ENCODE results near the gene FRMD3.

FRMD3 gene

DNA sequence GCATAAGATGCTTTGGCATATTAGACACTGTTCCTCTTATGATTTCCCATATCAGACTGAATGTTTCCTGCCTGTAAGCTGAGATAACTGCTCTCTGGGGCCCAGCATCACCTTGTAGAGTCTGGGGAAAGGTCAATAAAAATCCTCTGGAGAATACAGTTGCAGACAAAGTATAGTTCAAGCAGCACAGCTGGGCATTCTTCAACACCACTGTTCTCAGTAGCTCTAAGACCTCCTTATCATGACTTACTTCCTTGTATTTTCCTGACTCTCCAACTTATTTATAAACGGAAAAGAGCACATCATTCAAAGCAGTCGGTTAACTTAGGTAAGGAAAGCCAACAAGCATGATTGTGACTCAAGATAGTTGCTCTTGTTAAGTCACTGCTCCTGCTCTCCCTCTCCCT is 266.5 kb downstream of the FRMD3 start:
- no peak for DNase-seq

- no peak for DNase-seq
Measured at GRCh38 chr9:83270116-83270515, 268.1 kb downstream of the FRMD3 start.

- DNase-seq, result no peak
Measured at GRCh38 chr9:83267741-83268140, 270.5 kb downstream of the FRMD3 start.

DNA sequence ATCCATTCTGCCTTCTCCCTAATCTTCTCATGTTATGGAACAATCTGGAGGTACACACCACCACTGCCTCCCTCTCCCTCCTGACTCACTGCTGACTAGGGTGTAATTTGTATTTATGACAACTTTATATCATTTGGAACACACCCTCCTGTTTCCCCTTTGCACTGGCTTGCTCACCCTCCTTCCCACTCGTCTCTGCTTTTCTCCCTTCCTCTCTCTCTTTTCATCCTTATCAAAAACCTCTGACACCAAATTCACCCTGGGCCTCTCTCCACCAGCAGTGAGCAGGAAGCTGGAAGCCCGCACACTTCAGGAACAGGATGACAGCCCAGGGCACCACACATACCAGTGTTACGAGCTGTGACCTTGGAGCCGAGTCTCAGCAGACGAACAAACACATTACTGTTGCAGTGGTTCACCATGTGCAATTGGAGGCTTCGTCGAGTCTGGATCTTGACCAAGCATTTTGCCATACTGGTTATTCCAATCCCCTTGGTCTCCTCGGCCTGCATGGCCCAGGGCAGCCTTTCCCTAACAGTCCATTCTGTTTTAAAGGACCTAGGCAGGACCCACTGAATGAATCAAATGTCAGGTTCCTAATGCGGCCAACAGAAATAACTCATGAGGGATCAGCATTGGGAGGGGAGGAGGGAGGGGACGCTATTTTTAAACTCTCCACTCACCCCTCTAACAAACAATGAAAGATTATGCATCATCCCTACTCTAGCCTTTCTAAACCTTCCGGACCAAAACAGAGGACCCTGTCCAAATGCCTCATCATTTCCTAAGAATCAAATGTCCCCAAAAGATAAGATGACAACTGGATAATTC is 271.3 kb downstream of the FRMD3 start:
- no peak for DNase-seq

GRCh38 chr9:83266331-83266665 is 271.9 kb downstream of the FRMD3 start:
- DNase-seq, result no peak

GRCh38 chr9:83264315-83264714 is 273.9 kb downstream of the FRMD3 start:
- no peak for DNase-seq

DNA sequence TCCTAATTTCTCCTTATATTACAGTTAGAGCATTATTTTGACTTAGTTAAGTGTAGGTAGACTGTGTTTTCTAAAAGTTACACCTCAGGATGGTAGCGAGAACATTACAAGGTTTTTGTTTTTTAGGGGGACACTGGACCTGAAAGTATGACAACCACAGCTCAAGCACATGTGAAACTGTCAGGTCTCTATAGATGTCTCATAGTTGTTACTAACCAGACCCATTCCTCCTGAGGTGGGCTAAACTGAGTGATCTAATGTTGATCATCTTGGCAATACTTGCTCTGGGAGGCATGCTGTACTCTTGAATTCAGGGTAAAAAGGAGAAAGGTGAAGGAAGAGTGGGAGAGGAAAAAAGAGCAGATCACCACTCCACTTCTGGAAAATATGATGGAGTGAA is 278.6 kb downstream of the FRMD3 start:
- no peak for DNase-seq

DNA sequence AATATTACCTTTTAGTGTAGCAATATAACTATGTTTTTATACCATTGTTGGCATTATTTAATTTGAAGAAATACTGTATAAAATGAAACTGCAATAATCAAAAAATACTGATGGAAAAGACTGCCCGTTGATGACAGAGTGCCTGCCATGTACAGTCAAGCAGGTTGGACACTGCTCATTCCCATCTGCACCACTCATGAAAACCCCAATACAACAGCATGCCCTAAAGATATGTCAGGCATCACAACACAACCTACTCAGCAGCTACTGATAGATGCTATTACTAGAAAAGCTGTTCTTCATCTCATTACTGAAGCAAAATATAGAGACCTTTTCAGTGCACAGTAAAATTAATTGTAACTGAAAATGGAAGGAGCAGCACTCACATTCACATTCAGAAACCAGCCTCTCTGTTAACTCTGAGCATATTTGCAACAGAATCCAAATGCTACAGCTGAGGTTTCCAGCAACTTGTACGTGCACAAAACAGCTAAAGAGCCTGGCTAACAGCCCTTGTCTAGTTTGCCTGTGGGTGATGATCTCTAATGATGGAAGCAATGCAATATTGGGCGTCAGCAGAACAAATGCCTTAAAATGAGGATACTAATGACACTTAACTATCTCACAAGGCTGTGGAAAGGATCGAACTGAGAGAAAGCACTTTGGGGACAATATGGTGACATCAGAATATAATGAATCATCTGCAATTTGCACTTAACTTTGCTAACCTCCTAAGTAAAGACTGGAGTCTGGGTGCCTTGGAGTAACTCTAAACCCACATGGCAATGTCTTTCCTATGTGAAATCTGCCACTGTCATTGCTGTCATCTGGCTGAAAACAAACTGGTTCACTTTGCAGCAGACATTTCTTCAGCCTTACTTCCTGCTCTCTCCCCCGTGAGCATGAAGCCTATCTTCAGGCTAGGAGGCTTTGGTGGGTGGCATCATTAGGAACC is 280.0 kb downstream of the FRMD3 start:
- DNase-seq, result no peak

GRCh38 chr9:83247732-83248131 is 290.5 kb downstream of the FRMD3 start:
- DNase-seq, result no peak

- DNase-seq, result no peak
Measured at GRCh38 chr9:83245979-83246659, 292.1 kb downstream of the FRMD3 start.

- no peak for DNase-seq
Measured at GRCh38 chr9:83242066-83242465, 296.1 kb downstream of the FRMD3 start.

- DNase-seq, result no peak
Measured at GRCh38 chr9:83240671-83241070, 297.5 kb downstream of the FRMD3 start.

DNA sequence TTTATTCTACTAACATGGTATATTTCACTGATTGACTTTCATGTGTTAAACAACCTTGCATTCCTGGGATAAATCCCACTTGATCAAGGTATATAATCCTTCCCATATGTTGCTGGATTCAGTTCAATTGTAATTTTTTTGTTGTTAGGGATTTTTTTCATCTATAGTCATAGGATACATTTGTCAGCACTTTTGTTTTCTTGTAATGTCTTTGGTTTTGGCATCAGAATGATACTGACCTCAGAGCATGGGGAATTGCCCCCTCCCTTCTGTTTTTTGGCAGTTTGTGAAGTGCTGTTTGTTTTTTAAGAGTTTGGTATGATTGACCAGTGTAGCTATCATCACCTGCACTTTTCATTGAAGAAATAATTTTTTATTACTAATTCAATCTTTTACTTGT is 298.5 kb downstream of the FRMD3 start:
- DNase-seq, result no peak

DNA sequence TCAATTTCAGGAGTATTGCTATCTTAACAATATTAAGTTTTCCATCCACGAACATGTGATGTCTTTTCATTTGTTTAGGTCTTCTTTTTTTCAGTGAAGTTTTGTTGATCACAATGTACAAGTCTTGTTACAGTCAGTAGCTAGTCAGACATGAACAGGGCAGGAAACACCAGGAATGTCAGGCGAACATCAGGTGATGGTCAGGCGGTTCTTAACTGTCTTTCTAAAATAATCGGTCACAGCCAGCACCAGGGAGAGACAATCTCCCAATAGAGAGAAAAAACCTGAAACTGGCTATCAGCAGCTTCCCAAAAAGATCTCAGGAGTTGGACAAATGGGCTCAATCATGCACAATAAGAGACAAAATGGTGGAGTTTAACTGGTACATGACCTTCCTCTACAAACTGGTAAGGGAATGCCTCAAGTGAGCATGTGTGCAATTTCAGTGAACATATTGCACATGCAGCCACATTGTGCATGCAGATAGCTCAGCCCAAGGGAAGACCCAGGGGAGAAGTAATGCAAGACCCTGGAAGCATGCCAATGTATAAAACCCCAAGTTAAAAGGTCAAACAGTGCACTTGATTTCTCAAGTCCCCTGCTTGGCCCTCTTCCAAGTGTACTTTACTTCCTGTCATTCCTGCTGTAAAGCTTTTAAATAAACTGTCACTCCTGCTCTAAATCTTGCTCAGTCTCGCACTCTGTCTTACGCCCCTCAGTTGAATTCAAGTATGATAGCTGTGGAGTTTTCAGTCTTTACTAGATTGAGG is 299.1 kb downstream of the FRMD3 start:
- no peak for DNase-seq

DNA sequence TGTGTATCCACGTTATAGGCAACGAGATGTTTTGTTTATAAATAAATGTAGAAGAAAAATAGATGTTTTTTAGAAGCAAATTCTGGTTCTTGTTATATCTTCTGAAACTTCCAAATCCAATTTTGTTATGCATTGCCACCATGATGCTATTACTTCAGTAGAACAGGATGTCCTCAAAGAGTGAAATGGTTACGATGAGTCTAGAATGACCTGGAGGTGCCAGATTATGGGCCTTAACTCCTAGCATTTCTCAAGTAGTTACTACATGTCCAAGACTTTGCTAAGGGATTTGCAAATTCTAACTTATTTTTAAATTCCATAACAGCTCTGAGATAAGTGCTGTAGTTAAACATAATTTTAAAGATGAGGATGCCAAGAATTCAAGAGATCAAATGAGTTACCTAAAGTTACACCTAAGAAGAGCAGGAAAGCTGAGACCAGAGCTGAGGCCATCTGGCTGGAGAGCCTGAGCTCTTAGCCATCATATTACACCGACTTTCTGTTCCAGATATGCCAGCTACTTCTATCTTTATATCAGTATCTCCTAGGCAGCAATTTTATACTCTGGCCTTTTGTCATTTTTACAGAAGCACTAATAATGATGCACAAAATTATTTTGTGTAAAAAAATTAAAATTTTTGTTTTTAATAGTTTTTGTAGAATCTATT is 302.0 kb downstream of the FRMD3 start:
- DNase-seq, result no peak

DNA sequence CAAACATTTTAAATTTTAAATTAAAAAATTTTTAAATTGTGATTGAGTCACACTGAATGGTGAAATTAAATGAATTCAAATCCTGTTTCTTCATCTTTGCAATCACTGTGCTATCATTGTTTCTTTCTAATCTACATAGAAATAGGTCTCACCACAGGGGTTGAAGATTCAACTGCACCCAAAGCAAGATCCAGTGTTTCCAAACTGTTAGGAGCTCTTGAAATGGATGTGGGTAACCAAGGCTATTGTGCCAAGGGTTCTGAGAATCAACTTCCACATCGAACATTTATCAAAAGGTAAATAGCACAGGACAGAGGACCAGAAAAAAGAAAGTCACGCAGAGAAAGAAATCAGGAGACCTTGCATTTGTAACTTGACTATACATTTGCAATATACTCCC is 302.7 kb downstream of the FRMD3 start:
- DNase-seq, result no peak

DNA sequence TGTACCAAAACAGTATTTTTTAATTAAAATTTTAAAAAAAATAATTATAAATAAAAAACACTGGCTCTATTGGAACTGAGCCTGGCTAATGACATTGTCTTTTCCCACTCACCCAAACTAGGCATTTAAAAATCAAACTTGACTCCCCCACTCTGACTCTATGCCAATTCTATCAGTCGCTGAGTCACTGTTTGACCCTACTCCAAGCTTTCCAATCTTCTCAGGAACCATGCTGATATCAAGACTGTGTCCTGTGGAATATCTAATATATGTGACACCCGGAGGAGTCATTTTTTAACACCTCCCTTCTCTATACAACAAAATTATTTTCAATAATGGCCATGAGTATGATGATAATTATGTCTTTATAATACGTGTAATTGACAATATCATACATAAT is 303.7 kb downstream of the FRMD3 start:
- DNase-seq, result no peak

- no peak for DNase-seq
Measured at GRCh38 chr9:83233647-83234046, 304.6 kb downstream of the FRMD3 start.

DNA sequence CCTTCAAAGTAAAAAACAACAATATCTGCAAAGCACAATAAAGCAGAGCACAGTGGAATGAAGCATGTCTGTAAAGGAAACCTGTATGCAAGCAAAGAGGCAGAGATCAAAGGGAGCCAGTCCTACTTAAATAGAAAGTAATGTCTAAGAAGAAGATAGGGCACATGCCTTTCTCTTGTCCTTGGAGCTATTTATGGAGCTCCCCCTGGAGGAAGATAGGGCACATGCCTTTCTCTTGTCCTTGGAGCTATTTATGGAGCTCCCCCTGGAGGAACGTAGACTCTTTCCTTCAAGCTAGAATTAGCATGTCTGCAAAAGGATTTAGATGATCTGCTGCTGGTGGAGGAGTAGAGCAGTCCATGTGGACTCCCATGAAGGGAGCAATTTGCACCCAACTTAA is 307.2 kb downstream of the FRMD3 start:
- DNase-seq, result no peak

- DNase-seq, result no peak
Measured at GRCh38 chr9:83220730-83221129, 317.5 kb downstream of the FRMD3 start.

DNA sequence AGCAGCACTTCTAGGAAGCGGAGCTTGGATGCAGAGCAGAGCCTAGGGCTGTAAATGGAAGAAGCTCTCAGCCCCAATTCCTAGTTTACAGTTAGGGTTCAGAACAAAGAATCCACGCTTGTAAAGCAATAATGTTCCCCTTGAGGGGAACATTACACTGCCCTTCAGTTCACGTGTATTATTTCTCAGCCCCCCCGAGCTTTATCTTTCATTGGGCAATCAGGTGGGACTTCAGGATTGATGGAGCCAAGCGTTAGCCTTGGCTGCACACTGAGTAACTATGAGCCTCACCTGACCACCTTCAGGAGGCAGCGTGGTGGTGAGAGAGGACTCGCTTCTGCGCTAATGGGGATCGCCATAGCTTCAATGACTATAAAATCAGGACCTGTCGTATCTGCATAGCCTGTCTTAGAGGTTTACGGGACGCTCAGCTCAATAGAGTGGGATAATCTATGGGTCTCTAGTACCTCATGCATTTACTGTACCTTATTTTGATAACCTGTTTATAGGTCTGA is 318.2 kb downstream of the FRMD3 start:
- no peak for DNase-seq

Measured in stimulated activated naive CD4-positive, alpha-beta T cell (primary cell).